ENCODE results near the gene SP1.
"Not testable (repeated sequence)": the region's sequence is repeated elsewhere in the genome, so short reads cannot be mapped to it uniquely, and the experiment has no call there.

SP1 gene

GRCh38 chr12:53414756-53415417 lies 34.9 kb downstream of the SP1 start:
- DNase-seq, result no peak

DNA sequence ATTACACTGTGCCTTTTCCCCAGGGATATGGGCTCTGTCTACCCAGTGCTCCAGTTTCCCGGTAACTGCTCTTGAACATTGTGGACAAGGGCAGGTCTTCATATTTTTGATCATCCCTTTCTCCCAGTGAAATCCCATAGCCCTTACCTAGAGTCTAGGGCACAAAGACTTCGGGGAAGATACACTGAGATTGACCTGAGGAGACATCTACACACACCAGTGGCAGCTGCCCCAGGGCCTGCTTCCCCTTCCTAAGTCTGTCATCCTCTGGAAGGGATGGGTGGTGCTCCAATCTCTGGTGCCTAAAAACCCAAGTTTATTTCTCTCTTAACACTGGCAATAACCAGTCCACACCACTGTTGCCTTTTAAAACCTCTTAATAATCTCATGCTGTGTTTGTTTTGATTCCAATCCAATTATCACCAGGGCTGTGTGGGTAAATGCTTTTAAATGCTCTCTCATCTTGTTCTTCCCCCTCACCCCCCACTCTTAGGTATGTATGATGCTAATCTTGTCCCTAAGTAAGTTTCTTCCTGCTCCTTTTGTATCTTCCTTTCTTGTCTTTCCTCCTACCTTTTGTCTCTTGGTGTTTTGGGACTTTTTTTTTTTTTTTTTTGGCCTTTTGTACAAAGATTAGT lies 35.9 kb downstream of the SP1 start:
- DNase-seq, result not testable (repeated sequence)

DNA sequence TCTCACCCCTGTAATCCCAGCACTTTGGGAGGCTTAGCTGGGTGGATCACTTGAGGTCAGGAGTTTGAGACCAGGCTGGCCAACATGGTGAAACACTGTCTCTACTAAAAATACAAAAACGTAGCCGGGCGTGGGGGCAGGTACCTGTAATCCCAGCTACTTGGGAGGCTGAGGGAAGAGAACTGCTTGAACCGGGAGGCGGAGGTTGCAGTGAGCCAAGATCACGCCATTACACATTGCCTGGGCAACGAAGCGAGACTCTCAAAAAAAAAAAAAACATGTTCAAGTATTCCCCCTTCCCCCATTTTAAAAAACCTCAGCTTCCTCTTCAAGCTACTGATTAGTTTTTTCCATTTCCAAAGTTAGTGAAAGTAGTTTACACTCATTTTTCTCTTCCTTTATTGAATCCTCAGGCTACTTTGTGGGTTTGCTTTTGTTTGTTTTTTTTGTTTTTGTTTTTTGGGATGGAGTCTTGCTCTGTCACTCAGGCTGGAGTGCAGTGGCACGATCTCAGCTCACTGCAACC lies 37.4 kb downstream of the SP1 start:
- not testable (repeated sequence) for DNase-seq

DNA sequence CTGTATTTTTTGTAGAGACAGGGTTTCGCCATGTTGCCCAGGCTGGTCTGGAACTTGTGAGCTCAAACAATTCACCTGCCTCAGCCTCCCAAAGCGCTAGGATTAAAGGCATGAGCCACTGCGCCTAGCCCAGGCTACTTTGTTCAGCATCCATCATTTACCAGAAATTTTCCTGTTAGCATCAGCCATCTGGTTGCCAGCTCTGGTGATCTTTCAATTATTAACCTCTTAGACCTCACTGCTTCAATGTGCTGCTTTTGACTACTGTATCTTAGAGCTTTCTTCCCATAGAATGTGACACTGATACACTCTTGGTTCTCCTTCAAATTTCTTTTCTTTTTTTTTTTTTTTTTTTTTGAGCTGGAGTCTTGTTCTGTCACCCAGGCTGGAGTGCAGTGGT lies 38.2 kb downstream of the SP1 start:
- no peak for DNase-seq

- no peak for DNase-seq
Measured at GRCh38 chr12:53419756-53420155, 39.8 kb downstream of the SP1 start.

- DNase-seq, result not testable (repeated sequence)
Measured at GRCh38 chr12:53422247-53422646, 42.3 kb downstream of the SP1 start.

- DNase-seq, result no peak
Measured at GRCh38 chr12:53423597-53423996, 43.6 kb downstream of the SP1 start, which contains the start of gene AMHR2. AMHR2 (plus strand) TSS chr12:53423855; CDS start chr12:53423935, 80 bp downstream.

DNA sequence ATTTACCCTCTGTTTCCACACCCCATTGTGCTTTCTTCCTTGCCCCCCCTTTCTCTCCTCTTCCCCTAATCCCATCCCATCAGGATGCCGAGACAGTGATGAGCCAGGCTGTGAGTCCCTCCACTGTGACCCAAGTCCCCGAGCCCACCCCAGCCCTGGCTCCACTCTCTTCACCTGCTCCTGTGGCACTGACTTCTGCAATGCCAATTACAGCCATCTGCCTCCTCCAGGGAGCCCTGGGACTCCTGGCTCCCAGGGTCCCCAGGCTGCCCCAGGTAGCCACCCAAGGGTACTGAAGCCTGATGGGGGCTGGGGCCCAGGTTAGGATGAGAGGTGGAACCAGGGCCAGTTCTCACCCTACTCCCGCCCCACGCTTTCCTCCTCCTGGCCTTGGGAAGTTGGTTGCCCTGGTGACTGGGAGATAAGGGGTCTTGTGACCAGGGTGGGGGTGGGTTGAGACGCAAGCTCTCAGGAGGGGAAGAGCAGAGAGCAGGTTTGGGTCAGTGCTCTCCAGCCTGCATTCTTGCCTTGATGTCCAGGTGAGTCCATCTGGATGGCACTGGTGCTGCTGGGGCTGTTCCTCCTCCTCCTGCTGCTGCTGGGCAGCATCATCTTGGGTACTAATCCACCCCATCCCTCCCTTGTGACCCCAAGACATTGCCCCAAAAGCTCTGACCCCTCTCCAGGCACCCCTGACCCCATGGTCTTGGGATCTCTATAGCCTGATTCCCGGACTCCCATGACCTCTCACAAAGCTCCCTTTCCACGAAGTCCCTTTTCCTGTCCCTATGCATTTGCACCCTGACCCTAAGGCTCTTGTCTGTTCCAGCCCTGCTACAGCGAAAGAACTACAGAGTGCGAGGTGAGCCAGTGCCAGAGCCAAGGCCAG lies 44.9 kb downstream of the SP1 start:
- DNase-seq, result no peak

DNA sequence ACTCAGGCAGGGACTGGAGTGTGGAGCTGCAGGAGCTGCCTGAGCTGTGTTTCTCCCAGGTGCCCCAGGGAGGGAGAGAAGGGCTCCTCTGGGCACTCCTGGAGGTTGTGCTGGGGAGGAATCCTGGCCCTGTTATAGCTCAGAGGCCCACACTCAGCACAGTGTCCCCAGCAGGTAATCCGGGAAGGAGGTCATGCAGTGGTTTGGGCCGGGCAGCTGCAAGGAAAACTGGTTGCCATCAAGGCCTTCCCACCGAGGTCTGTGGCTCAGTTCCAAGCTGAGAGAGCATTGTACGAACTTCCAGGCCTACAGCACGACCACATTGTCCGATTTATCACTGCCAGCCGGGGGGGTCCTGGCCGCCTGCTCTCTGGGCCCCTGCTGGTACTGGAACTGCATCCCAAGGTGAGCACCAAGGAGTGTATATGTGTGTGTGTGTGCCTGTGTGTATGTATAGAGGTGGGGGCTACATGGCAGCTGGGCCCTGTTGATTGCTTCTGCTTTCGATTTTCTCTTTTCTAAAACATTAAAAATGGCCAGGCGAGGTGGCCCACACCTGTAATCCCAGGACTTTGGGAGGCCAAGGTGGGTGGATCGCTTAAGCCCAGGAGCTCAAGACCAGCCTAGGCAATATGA lies 45.7 kb downstream of the SP1 start:
- no peak for DNase-seq

DNA sequence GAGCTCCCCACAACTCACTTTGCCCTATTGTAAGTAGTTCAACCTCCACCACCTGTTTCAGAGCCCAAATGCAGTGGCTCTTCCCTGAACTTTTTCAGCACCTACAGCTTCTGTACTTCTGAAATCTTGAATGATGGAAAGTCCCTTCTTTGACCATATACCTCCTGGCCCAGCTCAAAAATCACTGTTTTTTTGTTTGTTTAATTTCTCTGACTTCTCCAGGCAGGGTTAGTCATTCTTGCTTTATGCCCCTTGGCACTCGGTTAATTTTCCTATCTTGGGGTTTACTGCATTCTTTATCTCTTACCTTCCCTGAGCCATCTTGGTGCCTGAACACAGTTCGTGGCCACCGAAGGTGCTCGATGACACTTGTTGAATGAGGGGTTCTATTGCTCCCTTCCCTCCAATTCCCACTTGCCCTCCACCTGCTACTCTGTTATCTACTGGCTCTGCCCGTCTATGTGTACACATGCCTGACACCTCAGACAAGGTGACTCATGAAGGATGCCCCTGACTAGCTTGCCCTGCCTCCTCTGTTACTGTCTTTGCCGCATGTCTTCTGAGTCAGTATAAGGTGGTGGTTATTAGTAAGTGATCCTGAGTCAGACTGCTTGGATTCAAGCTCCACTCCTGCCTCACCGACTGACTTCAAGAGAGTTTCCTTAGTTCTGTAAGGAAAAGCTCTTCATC lies 48.1 kb downstream of the SP1 start:
- peak; percentile 98 for DNase-seq

- no peak for DNase-seq
Measured at GRCh38 chr12:53428741-53429140, 48.8 kb downstream of the SP1 start.

DNA sequence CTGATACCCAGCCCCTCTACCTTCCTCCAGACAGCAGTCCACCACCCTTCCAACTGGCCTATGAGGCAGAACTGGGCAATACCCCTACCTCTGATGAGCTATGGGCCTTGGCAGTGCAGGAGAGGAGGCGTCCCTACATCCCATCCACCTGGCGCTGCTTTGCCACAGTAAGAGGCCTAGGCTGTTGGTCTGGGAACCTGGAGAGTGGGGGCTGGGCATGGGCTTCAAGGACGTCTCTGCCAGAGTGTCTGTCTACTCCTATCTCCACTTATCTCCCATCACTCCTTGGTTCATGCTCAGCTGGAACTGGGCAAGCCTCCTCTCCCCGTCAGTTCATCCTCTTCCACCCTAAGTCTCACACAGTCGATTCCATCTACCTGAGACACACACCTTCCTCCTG lies 50.1 kb downstream of the SP1 start:
- DNase-seq, result no peak

GRCh38 chr12:53431187-53431586 lies 51.2 kb downstream of the SP1 start:
- DNase-seq, result no peak

- not testable (repeated sequence) for DNase-seq
Measured at GRCh38 chr12:53435326-53435725, 55.4 kb downstream of the SP1 start.

GRCh38 chr12:53439582-53439981 lies 59.6 kb downstream of the SP1 start:
- DNase-seq, result not testable (repeated sequence)

DNA sequence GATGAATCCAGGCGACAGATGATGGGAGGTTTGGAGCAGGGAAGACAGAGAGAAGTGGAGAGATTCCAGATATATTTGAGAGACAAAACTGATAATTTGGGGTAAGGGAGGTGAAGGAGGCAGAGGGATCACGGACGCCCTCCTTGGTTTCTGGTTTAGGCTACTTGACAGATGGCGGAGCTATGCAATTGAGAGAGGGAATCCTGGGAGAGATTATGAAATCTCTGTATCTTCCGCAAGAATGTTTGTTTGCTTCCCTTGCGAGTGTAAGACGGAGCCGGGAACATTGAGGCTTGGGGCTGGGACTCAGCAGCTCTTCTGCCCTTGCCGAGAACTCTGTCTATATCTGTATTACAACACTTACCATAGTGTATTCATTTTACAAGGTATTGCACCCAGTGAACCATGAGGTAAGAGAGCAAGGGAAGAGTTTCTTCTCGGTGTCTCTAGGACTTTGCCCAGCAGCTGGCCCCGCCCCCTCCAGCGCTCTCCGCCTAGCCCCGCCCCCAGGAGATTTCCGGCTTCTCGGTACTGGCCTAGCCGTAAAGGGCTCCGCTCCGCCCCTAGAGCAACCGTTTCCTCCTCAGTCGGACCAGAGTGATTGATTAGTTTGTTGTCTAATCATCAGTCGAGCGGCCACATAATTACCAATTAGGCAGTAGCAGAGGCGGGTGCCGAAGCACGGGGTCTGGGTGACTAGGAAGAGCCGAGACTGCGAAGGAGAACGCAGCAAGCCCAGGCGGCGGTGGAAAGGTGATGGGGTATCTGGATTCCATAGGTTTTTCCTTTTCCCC lies 61.3 kb downstream of the SP1 start, which contains the start of gene PRR13:
TSS of gene PRR13 (plus strand) at position 695 of the 794 bp plus-strand sequence. CDS start 981 bp downstream, outside the sequence.
- DNase-seq, result peak; percentile 100

GRCh38 chr12:53443955-53444354 lies 64.0 kb downstream of the SP1 start:
- DNase-seq, result no peak

DNA sequence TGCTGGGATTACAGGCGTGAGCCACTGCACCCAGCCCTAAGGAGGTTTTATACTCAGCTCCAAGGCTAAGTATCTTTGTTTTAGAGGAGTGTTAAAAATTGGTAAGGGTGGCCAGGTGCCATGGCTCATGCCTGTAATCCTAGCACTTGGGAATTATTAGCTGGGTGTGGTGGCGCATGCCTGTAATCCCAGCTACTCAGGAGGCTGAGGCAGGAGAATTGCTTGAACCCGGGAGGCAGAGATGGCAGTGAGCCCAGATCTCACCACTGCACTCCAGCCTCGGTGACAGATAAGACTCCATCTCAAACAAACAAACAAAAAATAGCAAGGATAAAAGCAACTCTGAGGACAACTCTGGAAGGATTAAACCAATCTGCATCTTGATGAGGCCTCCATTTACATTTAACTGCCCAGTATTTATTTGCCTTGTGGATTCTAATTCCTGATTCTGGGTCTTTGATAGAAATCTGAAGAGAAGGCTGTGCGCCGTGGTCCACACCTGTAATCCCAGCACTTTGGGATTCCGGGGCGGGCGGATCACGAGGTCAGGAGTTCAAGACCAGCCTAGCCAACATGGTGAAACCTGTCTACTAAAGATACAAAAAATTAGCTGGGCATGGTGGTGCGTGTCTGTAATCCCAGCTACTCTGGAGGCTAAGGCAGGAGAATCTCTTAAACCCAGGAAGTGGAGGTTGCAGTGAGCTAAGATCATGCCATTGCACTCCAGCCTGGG lies 64.8 kb downstream of the SP1 start:
- not testable (repeated sequence) for DNase-seq

- no peak for DNase-seq
Measured at GRCh38 chr12:53450936-53451335, 71.0 kb downstream of the SP1 start.

DNA sequence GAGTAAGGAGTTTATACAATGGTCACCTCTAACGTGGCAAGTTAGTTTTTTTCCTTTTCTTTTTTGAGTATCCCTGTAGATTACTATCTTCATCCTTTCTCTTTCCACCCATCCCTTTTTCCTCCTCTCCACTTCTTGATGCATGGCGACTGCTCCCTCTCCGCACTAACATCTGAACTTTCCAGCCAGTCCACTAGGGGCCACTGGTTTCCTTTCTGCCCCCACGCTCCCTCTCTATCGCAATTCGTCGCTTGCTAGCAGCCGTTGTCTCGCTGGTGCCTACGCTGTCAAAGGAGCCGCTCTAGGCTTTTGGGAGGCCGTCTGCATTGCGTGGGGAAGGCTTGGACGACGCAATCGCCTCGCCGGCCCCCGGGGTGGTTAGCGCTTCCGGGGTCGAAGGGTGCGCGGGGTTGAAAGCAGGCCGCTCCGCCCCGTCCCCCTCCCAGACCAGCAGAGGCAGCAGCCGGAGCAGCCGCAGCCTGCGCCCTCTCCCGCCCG lies 71.7 kb downstream of the SP1 start, which contains the start of gene PCBP2:
TSS of gene PCBP2 (plus strand) at position 442 of the 498 bp plus-strand sequence. CDS start 2,699 bp downstream, outside the sequence.
- peak; percentile 100 for DNase-seq
